Caco-2 (cell line): ENCODE measurements around the gene DGKA. TPM values are rescaled to one million over a fixed set of nuclear protein-coding genes. Genes with fewer than 3 reads are reported as not detected.

Experiments
- BruUV-seq: library from RNA; stranded (reverse); fragments of 400-500 nt; replicated peaks from 2 replicates; lab custom pipeline; 2021; lab: Mats Ljungman, UMichigan
- CTCF ChIA-PET: fragments of 300-600 bp; sonication (Branson Sonifier 250); formaldehyde crosslinking; loops from one replicate; lab custom pipeline; 2022; ENCODE audit warnings: antibody characterized with exemption; lab: Charles Lee
- POLR2A ChIA-PET: fragments of 300-600 bp; sonication (Branson Sonifier 250); formaldehyde crosslinking; loops from one replicate; lab custom pipeline; 2022; ENCODE audit warnings: antibody characterized with exemption; lab: Charles Lee
- DNase-seq, 2 experiments: peaks; one replicate each; pipeline versions ENCODE4 v3.0.0 to v3.0.0-alpha.2; 2020 to 2022
- H3K27me3 ChIP-seq: replicated peaks from 2 replicates; pipeline ENCODE4 v1.6.0; 2011; ENCODE audit warnings: low read length; ENCODE audit not compliant: control insufficient read depth, insufficient read depth
- H3K36me3 ChIP-seq: 2 replicates; pipeline ENCODE4 v1.5.1; 2011; ENCODE audit warnings: low read length; ENCODE audit not compliant: control insufficient read depth, insufficient read depth
- H3K4me1 ChIP-seq: fragments of 250-450 bp; sonication (Bioruptor Pico); 2 replicates; pipeline ENCODE4 v1.5.1; 2020; ENCODE audit warnings: mild to moderate bottlenecking
- H3K4me3 ChIP-seq: 2 replicates; pipeline ENCODE4 v1.5.1; 2011; ENCODE audit warnings: low read depth, mild to moderate bottlenecking, control low read depth, low read length
- H3K9me3 ChIP-seq: fragments of 250-450 bp; sonication (Bioruptor Pico); 2 replicates; pipeline ENCODE4 v1.5.1; 2020; ENCODE audit warnings: mild to moderate bottlenecking, moderate library complexity
- H3K27ac Mint-ChIP-seq: one replicate; pipeline ENCODE4 v1.8.0; 2022; ENCODE audit warnings: mixed read lengths; ENCODE audit not compliant: unreplicated experiment
- H3K27me3 Mint-ChIP-seq: one replicate; pipeline ENCODE4 v1.8.0; 2022; ENCODE audit warnings: mixed read lengths; ENCODE audit not compliant: insufficient read depth, unreplicated experiment
- H3K36me3 Mint-ChIP-seq: one replicate; pipeline ENCODE4 v1.8.0; 2022; ENCODE audit warnings: mild to moderate bottlenecking, mixed read lengths; ENCODE audit not compliant: insufficient read depth, unreplicated experiment
- H3K4me1 Mint-ChIP-seq: one replicate; pipeline ENCODE4 v1.8.0; 2022; ENCODE audit warnings: low read depth, mixed read lengths; ENCODE audit not compliant: unreplicated experiment
- H3K4me3 Mint-ChIP-seq: one replicate; pipeline ENCODE4 v1.8.0; 2022; ENCODE audit warnings: mild to moderate bottlenecking, moderate library complexity, mixed read lengths; ENCODE audit not compliant: unreplicated experiment
- H3K9me3 Mint-ChIP-seq: one replicate; pipeline ENCODE4 v1.8.0; 2022; ENCODE audit warnings: mixed read lengths; ENCODE audit not compliant: unreplicated experiment
- intact Hi-C: fragments of 100-400 bp; cut with micrococcal nuclease; formaldehyde crosslinking; loops from one replicate; pipeline ENCODE4 v1.10.0; 2022; ENCODE audit not compliant: unreplicated experiment
- total RNA-seq: library from RNA; stranded (reverse); gene quantifications from 2 replicates; pipeline ENCODE4 v1.2.3, GENCODE V29; 2022
- TF ChIP-seq, protein P1 (sequence below), 2 experiments: fragments of 200-600 bp in 1 of 2; IDR thresholded peaks; 1 replicate in 1 of 2; 2 replicates in 1 of 2; pipeline versions ENCODE4 v1.5.1 to v1.8.0; 2011 to 2022; ENCODE audit warnings: antibody characterized with exemption in 1 of 2, control low read depth in 1 of 2, inconsistent platforms in 1 of 2, low read depth in 1 of 2, low read length in 1 of 2, mild to moderate bottlenecking in 1 of 2, moderate library complexity in 1 of 2; ENCODE audit not compliant: insufficient read depth in 1 of 2, severe bottlenecking in 1 of 2, unreplicated experiment in 1 of 2

The DGKA gene
- total RNA-seq, 1 experiment from 2014 or later: 22.2 TPM

DNA sequence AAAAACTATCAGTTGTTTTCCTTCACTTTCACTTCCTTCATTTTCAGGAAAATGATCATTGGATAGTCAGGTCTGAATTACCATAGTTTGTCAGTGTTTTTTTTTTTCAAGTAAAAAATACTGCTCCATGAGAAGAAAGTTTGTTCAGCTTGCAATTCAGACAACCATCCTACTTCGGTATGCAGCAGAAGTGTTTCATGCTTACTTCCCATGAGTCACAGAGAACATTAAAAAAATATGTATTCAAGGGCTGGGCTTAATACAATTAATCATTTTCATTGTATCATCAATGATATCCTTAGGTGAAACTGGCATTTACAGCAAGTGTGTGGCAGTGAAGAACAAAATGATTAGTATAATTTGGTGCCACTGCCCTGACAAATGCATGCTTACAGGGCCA, 24.9 kb upstream of the DGKA start:
- ChIA-PET POLR2A (no interaction called here), CTCF (no interaction called here)
- Mint-ChIP-seq H3K4me1 (peaks cover 15% of the 10 kb centered on the region), H3K9me3 (no peaks in the 10 kb centered on the region), H3K4me3 (no peak overlapping the region), H3K27ac (no peak overlapping the region), H3K27me3 (no peaks in the 10 kb centered on the region), H3K36me3 (peaks cover 29% of the 10 kb centered on the region)
- H3K36me3 ChIP-seq: peaks cover 1% of the 10 kb centered on the region
- intact Hi-C loops: no loop called here
- DNase-seq: no peak
- no peak overlapping the region for H3K4me3 ChIP-seq
- H3K4me1 ChIP-seq: peaks cover 13% of the 10 kb centered on the region
- no TSS peak for BruUV-seq
- TF ChIP-seq, protein P1, sequence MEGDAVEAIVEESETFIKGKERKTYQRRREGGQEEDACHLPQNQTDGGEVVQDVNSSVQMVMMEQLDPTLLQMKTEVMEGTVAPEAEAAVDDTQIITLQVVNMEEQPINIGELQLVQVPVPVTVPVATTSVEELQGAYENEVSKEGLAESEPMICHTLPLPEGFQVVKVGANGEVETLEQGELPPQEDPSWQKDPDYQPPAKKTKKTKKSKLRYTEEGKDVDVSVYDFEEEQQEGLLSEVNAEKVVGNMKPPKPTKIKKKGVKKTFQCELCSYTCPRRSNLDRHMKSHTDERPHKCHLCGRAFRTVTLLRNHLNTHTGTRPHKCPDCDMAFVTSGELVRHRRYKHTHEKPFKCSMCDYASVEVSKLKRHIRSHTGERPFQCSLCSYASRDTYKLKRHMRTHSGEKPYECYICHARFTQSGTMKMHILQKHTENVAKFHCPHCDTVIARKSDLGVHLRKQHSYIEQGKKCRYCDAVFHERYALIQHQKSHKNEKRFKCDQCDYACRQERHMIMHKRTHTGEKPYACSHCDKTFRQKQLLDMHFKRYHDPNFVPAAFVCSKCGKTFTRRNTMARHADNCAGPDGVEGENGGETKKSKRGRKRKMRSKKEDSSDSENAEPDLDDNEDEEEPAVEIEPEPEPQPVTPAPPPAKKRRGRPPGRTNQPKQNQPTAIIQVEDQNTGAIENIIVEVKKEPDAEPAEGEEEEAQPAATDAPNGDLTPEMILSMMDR (IDR thresholded peaks at IDR 0.05; ENCODE audit: insufficient read depth in 1 of 2, low read depth in 1 of 2, low read length in 1 of 2, severe bottlenecking in 1 of 2, unreplicated experiment in 1 of 2): no peak
- no peaks in the 10 kb centered on the region for H3K27me3 ChIP-seq
- no peaks in the 10 kb centered on the region for H3K9me3 ChIP-seq

DNA sequence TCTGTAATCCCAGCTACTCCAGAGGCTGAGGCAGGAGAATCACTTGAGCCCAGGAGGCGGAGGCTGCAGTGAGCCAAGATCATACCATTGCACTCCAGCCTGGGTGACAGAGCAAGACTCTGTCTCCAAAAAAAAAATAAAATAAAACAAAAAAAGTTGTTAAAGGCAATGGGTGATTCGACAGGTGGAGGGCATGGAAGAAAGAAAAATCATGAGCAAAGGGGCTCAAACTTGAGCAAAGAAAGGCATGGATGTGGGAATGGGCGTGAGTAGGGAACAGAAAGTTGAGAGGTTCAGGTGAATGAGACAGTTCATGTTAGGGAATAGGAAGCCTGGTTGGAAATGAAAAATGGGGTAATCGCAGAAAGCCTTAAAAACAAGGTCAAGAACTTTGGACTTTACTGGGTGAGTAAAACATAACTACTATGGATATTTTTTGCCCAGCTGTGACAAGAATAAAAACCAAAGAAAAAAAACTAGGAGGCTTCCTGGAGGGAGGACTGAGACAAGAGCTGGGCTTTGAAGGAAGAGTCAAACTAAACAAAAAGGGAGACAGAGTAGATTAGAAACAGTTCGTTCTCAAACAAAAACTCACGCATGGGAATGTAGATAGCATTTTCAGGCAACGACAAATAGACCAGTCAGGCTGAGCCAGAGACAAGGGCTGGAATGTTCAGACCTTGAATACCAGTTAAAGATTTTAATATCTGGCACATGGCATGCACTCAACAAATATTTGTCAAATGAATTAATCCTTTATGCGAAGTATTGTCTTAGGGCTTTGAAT, 22.0 kb upstream of the DGKA start:
- Mint-ChIP-seq H3K9me3 (no peaks in the 10 kb centered on the region), H3K4me1 (peaks cover 20% of the 10 kb centered on the region), H3K4me3 (peak overlapping the region; percentile 44), H3K27ac (peak overlapping the region; percentile 65), H3K27me3 (no peaks in the 10 kb centered on the region), H3K36me3 (peaks cover 23% of the 10 kb centered on the region)
- POLR2A ChIA-PET: interaction anchor here (0.6 to 2.4 kb wide), 3 partner anchors 18 to 1321 kb away, joined by 3 to 6 read pairs (median 3); partner anchors contain the start of genes ORMDL2, SARNP and SHMT2
- no peaks in the 10 kb centered on the region for H3K9me3 ChIP-seq
- no TSS peak for BruUV-seq
- intact Hi-C loops: no loop called here
- no peaks in the 10 kb centered on the region for H3K36me3 ChIP-seq
- H3K27me3 ChIP-seq: no peaks in the 10 kb centered on the region
- TF ChIP-seq, protein P1 (IDR thresholded peaks at IDR 0.05; ENCODE audit: insufficient read depth in 1 of 2, low read depth in 1 of 2, low read length in 1 of 2, severe bottlenecking in 1 of 2, unreplicated experiment in 1 of 2): no peak
- H3K4me1 ChIP-seq: peaks cover 15% of the 10 kb centered on the region
- no peak overlapping the region for H3K4me3 ChIP-seq
- peak; percentile 40 to 59 for DNase-seq
- CTCF ChIA-PET: interaction anchor here (0.6 kb wide), 1 partner anchor 83 kb away, joined by 5 read pairs; no protein-coding TSS in a partner anchor

DNA sequence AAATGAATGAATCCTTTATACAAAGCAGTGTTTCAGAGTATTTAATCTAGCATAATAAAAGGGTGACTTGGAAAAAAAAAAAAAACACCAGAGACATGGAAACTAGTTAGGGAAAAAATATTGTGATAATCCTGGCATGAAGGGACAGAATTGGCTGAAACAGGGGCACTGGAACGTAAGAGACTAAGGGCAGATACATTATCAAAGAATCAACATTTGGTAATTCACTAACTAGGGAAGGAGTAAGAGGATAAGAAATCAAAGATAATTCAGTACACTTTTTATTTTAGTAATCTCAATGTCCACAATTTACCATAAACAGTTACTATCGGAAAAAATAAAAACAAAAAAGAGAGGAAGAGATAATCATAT, 21.5 kb upstream of the DGKA start:
- Histone ChIP-seq H3K36me3 (no peaks in the 10 kb centered on the region), H3K27me3 (no peaks in the 10 kb centered on the region), H3K4me1 (peaks cover 15% of the 10 kb centered on the region), H3K9me3 (no peaks in the 10 kb centered on the region), H3K4me3 (no peak overlapping the region)
- H3K27me3 Mint-ChIP-seq: no peaks in the 10 kb centered on the region
- no peak for DNase-seq
- no peaks in the 10 kb centered on the region for H3K9me3 Mint-ChIP-seq
- H3K4me3 Mint-ChIP-seq: peak overlapping the region; percentile 44
- ChIA-PET CTCF (interaction anchor here (0.6 kb wide), 1 partner anchor 84 kb away, joined by 5 read pairs; no protein-coding TSS in a partner anchor), POLR2A (interaction anchor here (0.6 to 2.4 kb wide), 2 partner anchors 92 to 1320 kb away, joined by 3 to 6 read pairs; partner anchors contain the start of genes ORMDL2, SARNP and SHMT2)
- TF ChIP-seq, protein P1 (IDR thresholded peaks at IDR 0.05; ENCODE audit: insufficient read depth in 1 of 2, low read depth in 1 of 2, low read length in 1 of 2, severe bottlenecking in 1 of 2, unreplicated experiment in 1 of 2): no peak
- peaks cover 20% of the 10 kb centered on the region for H3K4me1 Mint-ChIP-seq
- H3K36me3 Mint-ChIP-seq: peaks cover 26% of the 10 kb centered on the region
- H3K27ac Mint-ChIP-seq: peak overlapping the region; percentile 65
- no TSS peak for BruUV-seq
- intact Hi-C loops: no loop called here
